PC-9 (cell line): ENCODE measurements around the gene CCDC148. TPM values are rescaled to one million over a fixed set of nuclear protein-coding genes. Genes with fewer than 3 reads are reported as not detected.

Experiments
- BruUV-seq: library from RNA; stranded (reverse); fragments of 400-500 nt; replicated peaks from 2 replicates; lab custom pipeline; 2021; lab: Mats Ljungman, UMichigan
- CTCF ChIA-PET: fragments of 300-600 bp; sonication (Branson Sonifier 250); formaldehyde crosslinking; loops from one replicate; lab custom pipeline; 2022; ENCODE audit warnings: antibody characterized with exemption; lab: Charles Lee
- POLR2A ChIA-PET: fragments of 300-600 bp; sonication (Branson Sonifier 250); formaldehyde crosslinking; loops from one replicate; lab custom pipeline; 2022; ENCODE audit warnings: antibody characterized with exemption; ENCODE audit not compliant: unreplicated experiment; lab: Charles Lee
- DNase-seq, 2 experiments: peaks; one replicate each; pipeline versions ENCODE4 v3.0.0 to v3.0.0-alpha.2; 2015 to 2022; ENCODE audit warnings: mixed read lengths in 1 of 2
- H2AFZ ChIP-seq: fragments of 200-600 bp; sonication (generic); 2 replicates; pipeline ENCODE4 v1.8.1; 2017; ENCODE audit warnings: antibody characterized with exemption
- H3F3A ChIP-seq: fragments of 200-600 bp; sonication (generic); 2 replicates; pipeline ENCODE4 v1.8.1; 2017; ENCODE audit warnings: antibody characterized with exemption, mild to moderate bottlenecking, low read depth; ENCODE audit not compliant: insufficient read depth
- H3K27ac ChIP-seq: fragments of 200-600 bp; sonication (generic); 2 replicates; pipeline ENCODE4 v1.6.1; 2016; ENCODE audit warnings: mixed run types
- H3K27me3 ChIP-seq: fragments of 200-600 bp; sonication (generic); 2 replicates; pipeline ENCODE4 v1.6.1; 2016; ENCODE audit warnings: low read depth, mixed run types; ENCODE audit not compliant: insufficient read depth
- H3K36me3 ChIP-seq: fragments of 200-600 bp; sonication (generic); 2 replicates; pipeline ENCODE4 v1.6.1; 2016; ENCODE audit warnings: low read depth, mixed run types
- H3K4me1 ChIP-seq: fragments of 200-600 bp; sonication (generic); replicated peaks from 2 replicates; pipeline ENCODE4 v1.6.1; 2016; ENCODE audit warnings: mixed run types; ENCODE audit not compliant: insufficient read depth
- H3K4me2 ChIP-seq: fragments of 200-600 bp; sonication (generic); 2 replicates; pipeline ENCODE4 v1.6.1; 2017; ENCODE audit warnings: mixed run types
- H3K4me3 ChIP-seq: fragments of 200-600 bp; sonication (generic); 2 replicates; pipeline ENCODE4 v1.6.1; 2016; ENCODE audit warnings: mixed run types
- H3K79me2 ChIP-seq: fragments of 200-600 bp; sonication (generic); 2 replicates; pipeline ENCODE4 v1.6.1; 2017; ENCODE audit warnings: low read depth, mixed run types
- H3K9me2 ChIP-seq: fragments of 200-600 bp; sonication (generic); 2 replicates; pipeline ENCODE4 v1.8.1; 2017; ENCODE audit warnings: mild to moderate bottlenecking; ENCODE audit not compliant: insufficient read depth
- H3K9me3 ChIP-seq: fragments of 200-600 bp; sonication (generic); 2 replicates; pipeline ENCODE4 v1.8.1; 2016; ENCODE audit warnings: low read depth; ENCODE audit not compliant: insufficient read depth
- H4K20me1 ChIP-seq: fragments of 200-600 bp; sonication (generic); 2 replicates; pipeline ENCODE4 v1.8.1; 2017; ENCODE audit not compliant: insufficient read depth
- CTCF ChIP-seq: fragments of 200-600 bp; sonication (generic); conservative IDR thresholded peaks from 2 replicates; pipeline ENCODE4 v1.6.1; 2017; ENCODE audit warnings: mixed run types, antibody characterized with exemption, mild to moderate bottlenecking, moderate library complexity
- EZH2 ChIP-seq: fragments of 200-600 bp; sonication (generic); IDR thresholded peaks from 2 replicates; pipeline ENCODE4 v1.8.0; 2017; ENCODE audit warnings: antibody characterized with exemption, low read depth
- intact Hi-C: fragments of 100-400 bp; cut with micrococcal nuclease; formaldehyde crosslinking; loops from one replicate; pipeline ENCODE4 v1.10.0; 2022; ENCODE audit not compliant: unreplicated experiment
- total RNA-seq: library from RNA; stranded (reverse); gene quantifications from 2 replicates; pipeline ENCODE4 v1.2.3, GENCODE V29; 2021

The CCDC148 gene
- total RNA-seq, 1 experiment from 2014 or later = 1.8 TPM

- no TSS peak for BruUV-seq
- POLR2A ChIA-PET = no interaction called here
- DNase-seq = no peak
- CTCF ChIA-PET = no interaction called here
- Histone ChIP-seq H3K4me3 (no peak overlapping the region), H2AFZ (no peak overlapping the region), H3K4me1 (no peaks in the 10 kb centered on the region), H4K20me1 (no peaks in the 10 kb centered on the region), H3K79me2 (no peaks in the 10 kb centered on the region), H3K36me3 (no peaks in the 10 kb centered on the region), H3K27ac (no peak overlapping the region), H3K4me2 (no peak overlapping the region), H3K9me3 (no peaks in the 10 kb centered on the region), H3K27me3 (no peaks in the 10 kb centered on the region), H3K9me2 (no peaks in the 10 kb centered on the region), H3F3A (no peaks in the 10 kb centered on the region)
- TF ChIP-seq CTCF = no peak
- TF ChIP-seq EZH2 = no peak
- intact Hi-C loops = no loop called here
Measured at GRCh38 chr2:158411748-158412147, 44.8 kb downstream of the CCDC148 start.

- Histone ChIP-seq H3K9me2 (no peaks in the 10 kb centered on the region), H3K27me3 (no peaks in the 10 kb centered on the region), H4K20me1 (no peaks in the 10 kb centered on the region), H3K36me3 (no peaks in the 10 kb centered on the region), H3K79me2 (no peaks in the 10 kb centered on the region), H3K4me1 (no peaks in the 10 kb centered on the region), H3F3A (no peaks in the 10 kb centered on the region), H3K4me3 (no peak overlapping the region), H3K27ac (no peak overlapping the region), H3K9me3 (no peaks in the 10 kb centered on the region), H3K4me2 (no peak overlapping the region), H2AFZ (no peak overlapping the region)
- TF ChIP-seq EZH2 (no peak), CTCF (no peak)
- DNase-seq = no peak
- ChIA-PET CTCF (no interaction called here), POLR2A (no interaction called here)
- intact Hi-C loops = no loop called here
- no TSS peak for BruUV-seq
Measured at GRCh38 chr2:158410132-158410531, 46.4 kb downstream of the CCDC148 start.

- DNase-seq = no peak
- no peak overlapping the region for H3K4me2 ChIP-seq
- no TSS peak for BruUV-seq
- H3K79me2 ChIP-seq = no peaks in the 10 kb centered on the region
- ChIA-PET CTCF (no interaction called here), POLR2A (no interaction called here)
- no peaks in the 10 kb centered on the region for H3K9me3 ChIP-seq
- H2AFZ ChIP-seq = no peak overlapping the region
- no peaks in the 10 kb centered on the region for H3K9me2 ChIP-seq
- no peaks in the 10 kb centered on the region for H3F3A ChIP-seq
- TF ChIP-seq CTCF (no peak), EZH2 (no peak)
- H3K36me3 ChIP-seq = no peaks in the 10 kb centered on the region
- H3K27ac ChIP-seq = no peak overlapping the region
- no peak overlapping the region for H3K4me3 ChIP-seq
- no peaks in the 10 kb centered on the region for H3K27me3 ChIP-seq
- intact Hi-C loops = no loop called here
- H4K20me1 ChIP-seq = no peaks in the 10 kb centered on the region
- no peaks in the 10 kb centered on the region for H3K4me1 ChIP-seq
Measured at GRCh38 chr2:158407031-158407430, 49.5 kb downstream of the CCDC148 start.
